BJ (cell line): ENCODE measurements around the gene DERL3. TPM values are rescaled to one million over a fixed set of nuclear protein-coding genes. Genes with fewer than 3 reads are reported as not detected.
A peak's percentile ranks its signal among the peaks of the same experiment; 100 is the strongest.

Experiments used
- CTCF ChIA-PET: fragments of 350-600 bp; formaldehyde crosslinking; extraction: SDS; loops from one replicate; lab custom pipeline; 2021; ENCODE audit warnings: antibody characterized with exemption, inconsistent platforms; lab: Yijun Ruan, JAX
- POLR2A ChIA-PET: fragments of 300-600 bp; sonication (Branson Sonifier 250); formaldehyde crosslinking; extraction: SDS; loops from one replicate; lab custom pipeline; 2021; ENCODE audit warnings: antibody characterized with exemption; lab: Charles Lee
- DNase-seq: peaks from one replicate; pipeline ENCODE4 v3.0.0-alpha.2; 2011; ENCODE audit warnings: low read depth
- H3K27me3 ChIP-seq: 2 replicates; pipeline ENCODE4 v1.6.0; 2011; ENCODE audit warnings: low read length; ENCODE audit not compliant: control insufficient read depth, insufficient read depth
- H3K36me3 ChIP-seq: 2 replicates; pipeline ENCODE4 v1.5.1; 2011; ENCODE audit warnings: low read length; ENCODE audit not compliant: control insufficient read depth, insufficient read depth
- H3K4me3 ChIP-seq: 2 replicates; pipeline ENCODE4 v1.5.1; 2011; ENCODE audit warnings: low read depth, mild to moderate bottlenecking, control low read depth, low read length
- polyA plus RNA-seq: library from polyadenylated mRNA; depleted of rRNA; stranded (reverse); fragments of >200 nt; gene quantifications from 2 replicates; pipeline ENCODE4 v1.2.3, GENCODE V29; 2011
- TF ChIP-seq, protein P1 (sequence below): IDR thresholded peaks from 2 replicates; pipeline ENCODE4 v1.5.1; 2011; ENCODE audit warnings: low read depth, mild to moderate bottlenecking, control low read depth, inconsistent platforms, low read length, moderate library complexity; ENCODE audit not compliant: insufficient read depth

Gene DERL3
- polyA plus RNA-seq, 1 experiment: 0.71 TPM

DNA sequence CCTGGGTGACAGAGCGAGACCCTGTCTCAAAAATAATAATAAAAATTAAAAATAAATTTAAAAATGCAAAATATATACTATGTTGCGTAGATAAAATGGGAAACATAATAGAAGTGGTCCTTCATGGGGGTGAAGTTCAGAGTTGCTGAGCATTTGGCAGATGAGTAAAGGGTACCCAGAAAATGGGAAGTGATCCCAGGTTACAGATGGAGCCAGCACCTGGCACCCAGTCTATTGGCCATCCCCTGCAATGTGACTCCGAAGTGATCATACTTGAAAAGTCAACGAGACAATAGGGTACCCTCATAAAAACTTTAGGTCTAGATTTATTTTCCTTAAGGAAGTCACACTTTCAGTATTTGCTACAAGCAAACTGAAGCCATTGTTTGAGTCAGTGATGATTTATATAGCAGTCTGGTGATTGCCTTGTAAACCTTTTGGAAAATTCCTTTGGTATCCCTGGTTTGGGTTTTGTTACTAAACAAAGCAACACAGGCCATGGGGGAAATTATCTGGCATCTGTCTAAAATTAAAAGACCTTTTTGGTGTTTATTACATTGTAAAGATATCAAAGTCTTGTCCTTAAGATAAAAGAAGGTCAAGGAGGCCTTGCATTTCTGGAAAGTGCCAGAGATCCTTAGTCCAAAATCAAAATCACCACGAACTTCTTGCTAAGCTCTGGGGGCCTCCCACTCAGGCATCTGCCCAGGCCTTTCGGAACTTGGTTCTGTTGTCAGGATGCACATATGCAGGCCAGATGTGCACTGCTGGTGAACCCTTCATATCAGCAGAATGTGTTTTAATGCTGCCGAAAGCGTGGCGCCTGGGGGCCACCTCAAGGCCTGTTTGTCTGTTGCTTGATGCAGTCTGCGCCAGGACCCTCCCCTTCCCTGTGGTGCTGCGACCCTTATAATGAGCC is 47.7 kb downstream of the DERL3 start:
- H3K4me3 ChIP-seq: no peak overlapping the region
- no peaks in the 10 kb centered on the region for H3K27me3 ChIP-seq
- POLR2A ChIA-PET: interaction anchor here (0.6 kb wide), 1 partner anchor 67 kb away, joined by 4 read pairs; the partner anchor contains the start of gene SLC2A11
- CTCF ChIA-PET: interaction anchor here (1.4 kb wide), 1 partner anchor 23 kb away, joined by 3 read pairs; the partner anchor contains the start of gene CHCHD10
- DNase-seq: peak; percentile 86
- TF ChIP-seq, protein P1, sequence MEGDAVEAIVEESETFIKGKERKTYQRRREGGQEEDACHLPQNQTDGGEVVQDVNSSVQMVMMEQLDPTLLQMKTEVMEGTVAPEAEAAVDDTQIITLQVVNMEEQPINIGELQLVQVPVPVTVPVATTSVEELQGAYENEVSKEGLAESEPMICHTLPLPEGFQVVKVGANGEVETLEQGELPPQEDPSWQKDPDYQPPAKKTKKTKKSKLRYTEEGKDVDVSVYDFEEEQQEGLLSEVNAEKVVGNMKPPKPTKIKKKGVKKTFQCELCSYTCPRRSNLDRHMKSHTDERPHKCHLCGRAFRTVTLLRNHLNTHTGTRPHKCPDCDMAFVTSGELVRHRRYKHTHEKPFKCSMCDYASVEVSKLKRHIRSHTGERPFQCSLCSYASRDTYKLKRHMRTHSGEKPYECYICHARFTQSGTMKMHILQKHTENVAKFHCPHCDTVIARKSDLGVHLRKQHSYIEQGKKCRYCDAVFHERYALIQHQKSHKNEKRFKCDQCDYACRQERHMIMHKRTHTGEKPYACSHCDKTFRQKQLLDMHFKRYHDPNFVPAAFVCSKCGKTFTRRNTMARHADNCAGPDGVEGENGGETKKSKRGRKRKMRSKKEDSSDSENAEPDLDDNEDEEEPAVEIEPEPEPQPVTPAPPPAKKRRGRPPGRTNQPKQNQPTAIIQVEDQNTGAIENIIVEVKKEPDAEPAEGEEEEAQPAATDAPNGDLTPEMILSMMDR: no peak
- peaks cover 6% of the 10 kb centered on the region for H3K36me3 ChIP-seq

DNA sequence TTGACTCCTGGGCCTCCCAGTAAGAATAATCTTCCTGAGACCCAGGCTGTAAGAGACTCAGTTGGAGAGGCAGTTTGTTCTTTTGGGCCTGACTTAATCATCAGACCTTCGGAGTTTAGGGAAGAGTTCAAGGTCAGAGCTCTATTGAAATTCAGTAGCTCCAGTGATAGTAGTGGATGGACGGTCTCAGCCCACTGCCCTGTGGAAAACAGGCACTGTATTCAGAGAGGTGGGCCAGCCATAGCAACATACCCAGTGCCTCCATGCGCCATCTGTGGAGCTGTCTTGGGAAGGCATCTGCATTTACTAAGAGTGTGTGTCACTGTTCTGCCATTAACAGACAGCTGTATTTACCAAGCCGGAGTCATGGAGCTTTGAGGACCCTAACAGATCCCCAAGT is 49.2 kb downstream of the DERL3 start:
- H3K4me3 ChIP-seq: no peak overlapping the region
- H3K27me3 ChIP-seq: no peaks in the 10 kb centered on the region
- TF ChIP-seq, protein P1: peak; percentile 24; the same call in 1 of the 2 replicates
- peaks cover 6% of the 10 kb centered on the region for H3K36me3 ChIP-seq
- ChIA-PET POLR2A (no interaction called here), CTCF (interaction anchor here (0.9 to 1.7 kb wide), 6 partner anchors 7 to 400 kb away, joined by 3 to 5 read pairs (median 4); no protein-coding TSS in a partner anchor)
- DNase-seq: no peak

DNA sequence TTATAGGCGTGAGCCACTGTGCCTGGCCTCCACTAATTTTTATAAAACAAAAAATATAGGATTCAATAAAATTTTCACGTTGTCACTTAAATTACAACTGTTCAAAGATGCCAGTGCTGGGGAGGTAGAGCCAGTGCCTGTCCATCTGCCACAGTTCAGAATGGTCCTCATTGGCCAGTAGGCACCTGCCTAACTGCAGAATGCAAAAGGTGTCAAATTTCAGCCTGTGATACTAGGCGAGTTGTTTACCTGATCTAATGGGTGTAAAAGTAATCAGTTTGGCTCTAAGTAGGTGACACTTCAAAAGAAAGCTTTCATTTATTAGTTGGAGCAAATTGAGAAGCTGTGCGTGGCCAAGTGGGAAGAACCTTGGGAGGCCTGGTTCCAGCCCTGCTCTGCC is 49.7 kb downstream of the DERL3 start:
- ChIA-PET CTCF (interaction anchor here (0.6 to 1.7 kb wide), 7 partner anchors 8 to 400 kb away, joined by 3 to 5 read pairs (median 4); no protein-coding TSS in a partner anchor), POLR2A (no interaction called here)
- DNase-seq: no peak

DNA sequence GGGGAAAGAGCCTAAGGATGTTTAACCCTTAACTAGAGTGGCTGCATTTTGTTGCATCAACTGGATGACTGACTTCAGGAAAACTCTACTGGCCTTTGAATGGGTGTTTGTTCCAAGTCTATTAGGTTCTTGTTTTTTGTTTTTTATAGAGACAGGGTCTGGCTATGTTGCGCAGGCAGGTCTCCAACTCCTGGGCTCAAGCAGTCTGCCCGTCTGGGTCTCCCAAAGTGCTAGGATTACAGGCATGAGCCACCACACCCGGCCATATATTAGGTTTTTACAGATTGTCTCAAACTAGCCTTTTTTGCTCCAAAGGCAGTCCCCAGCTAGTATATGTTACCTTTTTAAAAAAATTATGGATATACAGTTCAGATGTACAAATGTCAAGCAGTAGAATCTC is 50.9 kb downstream of the DERL3 start:
- POLR2A ChIA-PET: no interaction called here
- Histone ChIP-seq H3K36me3 (peaks cover 6% of the 10 kb centered on the region), H3K4me3 (peak overlapping the region; percentile 93), H3K27me3 (no peaks in the 10 kb centered on the region)
- CTCF ChIA-PET: interaction anchor here (0.7 to 1.7 kb wide), 3 partner anchors 9 to 60 kb away, joined by 3 to 4 read pairs (median 3); no protein-coding TSS in a partner anchor
- DNase-seq: no peak
- TF ChIP-seq, protein P1: no peak

More for the DNA sequence above, 49.7 kb downstream of the DERL3 start:
- Histone ChIP-seq H3K4me3 (no peak overlapping the region), H3K36me3 (peaks cover 6% of the 10 kb centered on the region), H3K27me3 (no peaks in the 10 kb centered on the region)
- TF ChIP-seq, protein P1: no peak

DNA sequence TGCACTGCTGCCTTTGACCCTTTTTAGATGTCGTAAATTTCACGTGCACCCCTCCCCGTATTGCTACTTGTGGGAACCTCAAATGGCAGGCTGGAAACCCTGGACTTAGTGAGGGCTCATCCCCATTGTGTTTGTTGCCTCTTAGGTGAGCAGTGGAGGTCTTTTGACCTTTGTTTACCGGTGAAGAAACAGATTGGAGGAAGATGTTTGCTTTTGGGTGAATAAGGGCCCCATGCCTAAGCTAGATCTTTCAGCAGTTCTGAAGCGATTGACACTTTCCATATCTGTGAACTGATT is 51.3 kb downstream of the DERL3 start:
- TF ChIP-seq, protein P1: no peak
- no peaks in the 10 kb centered on the region for H3K27me3 ChIP-seq
- ChIA-PET POLR2A (interaction anchor here (0.6 kb wide), 1 partner anchor 59 kb away, joined by 3 read pairs; no protein-coding TSS in a partner anchor), CTCF (interaction anchor here (0.7 kb wide), 1 partner anchor 60 kb away, joined by 3 read pairs; no protein-coding TSS in a partner anchor)
- H3K4me3 ChIP-seq: peak overlapping the region; percentile 93
- no peak for DNase-seq
- H3K36me3 ChIP-seq: peaks cover 8% of the 10 kb centered on the region
